Dendritic cell treated with granulocyte-macrophage colony-stimulating factor and Interleukin-4, amounts not matched to agents 40 ng/mL and 50 ng/mL, for 4 days (primary cell): ENCODE measurements around the gene CAPN11.
"Not testable (repeated sequence)": the region's sequence is repeated elsewhere in the genome, so short reads cannot be mapped to it uniquely, and the experiment has no call there.

Experiments used
- H3K27ac Mint-ChIP-seq: one replicate; pipeline ENCODE4 v1.8.0; 2022; ENCODE audit warnings: mild to moderate bottlenecking, mixed read lengths
- H3K27me3 Mint-ChIP-seq: one replicate; pipeline ENCODE4 v1.8.0; 2022; ENCODE audit warnings: mild to moderate bottlenecking, mixed read lengths
- H3K36me3 Mint-ChIP-seq: one replicate; pipeline ENCODE4 v1.8.0; 2022; ENCODE audit warnings: low read depth, mixed read lengths
- H3K4me1 Mint-ChIP-seq: one replicate; pipeline ENCODE4 v1.8.0; 2022; ENCODE audit warnings: low read depth, mixed read lengths
- H3K4me3 Mint-ChIP-seq: one replicate; pipeline ENCODE4 v1.8.0; 2022; ENCODE audit warnings: mild to moderate bottlenecking, moderate library complexity, mixed read lengths
- H3K9me3 Mint-ChIP-seq: one replicate; pipeline ENCODE4 v1.8.0; 2022; ENCODE audit warnings: mixed read lengths
- intact Hi-C: fragments of 100-400 bp; cut with micrococcal nuclease; formaldehyde crosslinking; loops from one replicate; pipeline ENCODE4 v1.15.0; 2022

CAPN11 gene

GRCh38 chr6:44176762-44177509 is 18.3 kb downstream of the CAPN11 start:
- Mint-ChIP-seq H3K4me1 (peaks cover 27% of the 10 kb centered on the region), H3K27me3 (peaks cover 19% of the 10 kb centered on the region), H3K36me3 (no peaks in the 10 kb centered on the region), H3K9me3 (no peaks in the 10 kb centered on the region), H3K27ac (no peak overlapping the region), H3K4me3 (no peak overlapping the region)
- intact Hi-C loops = no loop called here

GRCh38 chr6:44177691-44178423 is 19.2 kb downstream of the CAPN11 start:
- H3K4me3 Mint-ChIP-seq = no peak overlapping the region
- H3K36me3 Mint-ChIP-seq = no peaks in the 10 kb centered on the region
- H3K4me1 Mint-ChIP-seq = peaks cover 18% of the 10 kb centered on the region
- peaks cover 19% of the 10 kb centered on the region for H3K27me3 Mint-ChIP-seq
- intact Hi-C loops = no loop called here
- H3K9me3 Mint-ChIP-seq = no peaks in the 10 kb centered on the region
- H3K27ac Mint-ChIP-seq = no peak overlapping the region

- Mint-ChIP-seq H3K27me3 (peaks cover 16% of the 10 kb centered on the region), H3K9me3 (no peaks in the 10 kb centered on the region), H3K27ac (no peak overlapping the region), H3K36me3 (no peaks in the 10 kb centered on the region), H3K4me3 (no peak overlapping the region), H3K4me1 (peaks cover 16% of the 10 kb centered on the region)
- intact Hi-C loops = no loop called here
Observed at GRCh38 chr6:44178424-44179071, 19.9 kb downstream of the CAPN11 start.

- Mint-ChIP-seq H3K27ac (no peak overlapping the region), H3K36me3 (no peaks in the 10 kb centered on the region), H3K27me3 (peaks cover 14% of the 10 kb centered on the region), H3K4me1 (peaks cover 16% of the 10 kb centered on the region), H3K9me3 (no peaks in the 10 kb centered on the region), H3K4me3 (no peak overlapping the region)
- intact Hi-C loops = no loop called here
Observed at GRCh38 chr6:44179072-44179536, 20.5 kb downstream of the CAPN11 start.

- Mint-ChIP-seq H3K36me3 (no peaks in the 10 kb centered on the region), H3K4me3 (no peak overlapping the region), H3K4me1 (peaks cover 16% of the 10 kb centered on the region), H3K27me3 (peaks cover 16% of the 10 kb centered on the region), H3K9me3 (no peaks in the 10 kb centered on the region), H3K27ac (no peak overlapping the region)
- intact Hi-C loops = no loop called here
Observed at GRCh38 chr6:44179648-44180047, 21.0 kb downstream of the CAPN11 start.

- Mint-ChIP-seq H3K4me1 (peaks cover 16% of the 10 kb centered on the region), H3K27me3 (peaks cover 18% of the 10 kb centered on the region), H3K27ac (no peak overlapping the region), H3K36me3 (no peaks in the 10 kb centered on the region), H3K9me3 (no peaks in the 10 kb centered on the region), H3K4me3 (no peak overlapping the region)
- intact Hi-C loops = no loop called here
Observed at GRCh38 chr6:44180406-44180805, 21.8 kb downstream of the CAPN11 start.

- H3K36me3 Mint-ChIP-seq = no peaks in the 10 kb centered on the region
- no peak overlapping the region for H3K4me3 Mint-ChIP-seq
- no peak overlapping the region for H3K27ac Mint-ChIP-seq
- peaks cover 19% of the 10 kb centered on the region for H3K4me1 Mint-ChIP-seq
- intact Hi-C loops = no loop called here
- peaks cover 20% of the 10 kb centered on the region for H3K27me3 Mint-ChIP-seq
- H3K9me3 Mint-ChIP-seq = no peaks in the 10 kb centered on the region
Observed at GRCh38 chr6:44180886-44181285, 22.3 kb downstream of the CAPN11 start.

- Mint-ChIP-seq H3K4me1 (peaks cover 17% of the 10 kb centered on the region), H3K27me3 (peaks cover 19% of the 10 kb centered on the region)
- H3K4me3 Mint-ChIP-seq, H3K9me3 Mint-ChIP-seq, H3K36me3 Mint-ChIP-seq, H3K27ac Mint-ChIP-seq, intact Hi-C loops: not testable (repeated sequence)
Observed at GRCh38 chr6:44181784-44182183, 23.2 kb downstream of the CAPN11 start.

GRCh38 chr6:44182911-44183390 is 24.3 kb downstream of the CAPN11 start:
- intact Hi-C loops = no loop called here
- H3K4me1 Mint-ChIP-seq = peaks cover 9% of the 10 kb centered on the region
- no peak overlapping the region for H3K4me3 Mint-ChIP-seq
- no peaks in the 10 kb centered on the region for H3K36me3 Mint-ChIP-seq
- no peak overlapping the region for H3K27ac Mint-ChIP-seq
- H3K9me3 Mint-ChIP-seq = no peaks in the 10 kb centered on the region
- H3K27me3 Mint-ChIP-seq = peaks cover 12% of the 10 kb centered on the region

GRCh38 chr6:44183783-44184182 is 25.2 kb downstream of the CAPN11 start:
- H3K27ac Mint-ChIP-seq = no peak overlapping the region
- H3K4me1 Mint-ChIP-seq = peaks cover 9% of the 10 kb centered on the region
- H3K4me3 Mint-ChIP-seq = no peak overlapping the region
- intact Hi-C loops = no loop called here
- no peaks in the 10 kb centered on the region for H3K36me3 Mint-ChIP-seq
- peaks cover 12% of the 10 kb centered on the region for H3K27me3 Mint-ChIP-seq
- H3K9me3 Mint-ChIP-seq = no peaks in the 10 kb centered on the region

- H3K27ac Mint-ChIP-seq, H3K4me1 Mint-ChIP-seq, H3K36me3 Mint-ChIP-seq, H3K4me3 Mint-ChIP-seq, H3K9me3 Mint-ChIP-seq, intact Hi-C loops: not testable (repeated sequence)
- H3K27me3 Mint-ChIP-seq = peaks cover 15% of the 10 kb centered on the region
Observed at GRCh38 chr6:44185356-44185755, 26.7 kb downstream of the CAPN11 start.

GRCh38 chr6:44185953-44186634 is 27.5 kb downstream of the CAPN11 start:
- Mint-ChIP-seq H3K27me3 (peaks cover 15% of the 10 kb centered on the region), H3K9me3 (no peaks in the 10 kb centered on the region), H3K4me1 (peaks cover 9% of the 10 kb centered on the region), H3K4me3 (no peak overlapping the region), H3K36me3 (no peaks in the 10 kb centered on the region), H3K27ac (no peak overlapping the region)
- intact Hi-C loops = no loop called here

- Mint-ChIP-seq H3K4me1 (peaks cover 9% of the 10 kb centered on the region), H3K4me3 (no peak overlapping the region), H3K27ac (no peak overlapping the region), H3K9me3 (no peaks in the 10 kb centered on the region), H3K27me3 (peaks cover 15% of the 10 kb centered on the region), H3K36me3 (no peaks in the 10 kb centered on the region)
- intact Hi-C loops = no loop called here
Observed at GRCh38 chr6:44186635-44187025, 28.0 kb downstream of the CAPN11 start.

GRCh38 chr6:44188819-44189218 is 30.2 kb downstream of the CAPN11 start:
- Mint-ChIP-seq H3K27ac (no peak overlapping the region), H3K27me3 (peaks cover 19% of the 10 kb centered on the region), H3K4me3 (no peak overlapping the region), H3K36me3 (no peaks in the 10 kb centered on the region), H3K9me3 (no peaks in the 10 kb centered on the region), H3K4me1 (peaks cover 20% of the 10 kb centered on the region)
- intact Hi-C loops = no loop called here
